ENCODE measurements around the gene SLC30A2. TPM values are rescaled to one million over a fixed set of nuclear protein-coding genes. Genes with fewer than 3 reads are reported as not detected.

The SLC30A2 gene
- total and polyA plus RNA-seq, 10 of the 15 experiments (the other 5 are each of a cell fraction or from before 2014, with no cell fraction given), result 0.13 TPM; not detected in 9

DNA sequence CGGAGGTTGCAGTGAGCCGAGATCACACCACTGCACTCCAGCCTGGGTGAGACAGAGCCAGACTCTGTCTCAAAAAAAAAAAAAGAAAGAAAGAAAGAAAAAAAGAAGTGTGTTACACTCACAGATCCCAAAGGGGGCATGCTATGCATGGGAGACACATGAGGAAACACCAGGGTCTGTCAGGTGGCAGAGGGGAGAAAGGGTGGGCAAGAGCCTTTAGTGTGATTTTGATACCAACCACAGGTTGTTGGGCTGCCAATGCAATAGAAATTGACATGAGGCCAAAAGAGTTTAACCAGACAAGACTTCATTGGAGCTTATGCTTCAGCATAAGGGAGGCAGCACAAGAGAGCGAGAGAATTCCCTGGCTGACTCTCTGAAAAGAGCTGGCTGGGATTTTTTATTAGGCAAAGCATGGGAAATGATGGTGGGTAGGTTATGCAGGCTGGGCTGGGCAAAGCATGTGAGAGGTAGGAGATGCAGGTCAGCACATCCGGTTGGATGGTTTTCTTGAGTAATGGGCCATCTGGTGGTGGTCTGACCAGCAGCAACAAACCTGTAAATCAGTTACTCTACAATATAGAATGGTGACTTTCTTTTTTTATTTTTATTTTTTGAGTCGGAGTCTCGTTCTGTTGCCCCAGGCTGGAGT lies 36.0 kb downstream of the SLC30A2 start:
- in situ Hi-C loops (cut with MboI) (no loop called here), intact Hi-C loops (cut with micrococcal nuclease; ENCODE audit: unreplicated experiment) (loop anchor here (10.0 kb wide), 1 partner anchor 185 kb away; no protein-coding TSS in a partner anchor)
- no TSS peak for BruUV-seq (replicated peaks)
- RAD21 ChIA-PET (ENCODE audit: unreplicated experiment), result interaction anchor here (2.0 kb wide), 1 partner anchor 114 kb away, joined by 5 read pairs; no protein-coding TSS in a partner anchor
- Histone ChIP-seq H3K27ac (ENCODE audit: control insufficient read depth, insufficient read depth) (no peak overlapping the region), H4K20me1 (ENCODE audit: control insufficient read depth, insufficient read depth) (no peaks in the 10 kb centered on the region), H3K9me3 (replicated peaks; ENCODE audit: control insufficient read depth, insufficient read depth, low read length) (no peaks in the 10 kb centered on the region), H3K36me3 (ENCODE audit: control insufficient read depth in 2 of 2, insufficient read depth in 2 of 2, low read length in 1 of 2) (no peaks in the 10 kb centered on the region), H3K79me2 (ENCODE audit: control insufficient read depth, insufficient read depth, low read length) (no peaks in the 10 kb centered on the region), H3K4me3 (no peak overlapping the region), H3K27me3 (replicated peaks in 1 of 2; ENCODE audit: control insufficient read depth in 2 of 2, insufficient read depth in 2 of 2, low read length in 1 of 2) (no peaks in the 10 kb centered on the region; a peak in 1 of 4 replicates), H3K9ac (ENCODE audit: control insufficient read depth, insufficient read depth, low read length) (no peak overlapping the region), H3K4me2 (ENCODE audit: control insufficient read depth, insufficient read depth) (no peak overlapping the region), H2AFZ (ENCODE audit: control insufficient read depth, low read depth, low read length) (no peak overlapping the region), H3K4me1 (ENCODE audit: control insufficient read depth, insufficient read depth, low read length) (no peaks in the 10 kb centered on the region)
- no peak for FAIRE-seq
- 59% methylated on average over 5 of the region's 6 CpGs for WGBS (ENCODE audit: insufficient coverage, insufficient replicate concordance, low lambda C conversion rate, missing lambda C conversion rate)
- peak; percentile 64 for ATAC-seq
- DNase-seq (ENCODE audit: low read depth, low spot score), result no peak
- POLR2A ChIA-PET, result no interaction called here
- TF ChIP-seq ZBTB11 (CRISPR knock-in tag; IDR thresholded peaks at IDR 0.05) (no peak), CTCF (IDR thresholded peaks at IDR 0.05 in 2 of 3, conservative IDR thresholded peaks at IDR 0.05 in 1 of 3; ENCODE audit: control insufficient read depth in 2 of 3, extremely low read depth in 1 of 3, insufficient read depth in 1 of 3, low read depth in 3 of 3, low read length in 3 of 3) (peak in 1 of 3 experiments; percentile 7; a peak in 1 of 6 replicates), RAD21 (IDR thresholded peaks at IDR 0.05; ENCODE audit: insufficient read depth, low read depth, low read length) (peak; percentile 10; the same call in 1 of the 2 replicates)
- CTCF ChIA-PET, result interaction anchor here (0.8 to 2.1 kb wide), 3 partner anchors 12 to 135 kb away, joined by 3 to 16 read pairs (median 3); partner anchors contain the start of gene PAFAH2
- SMC1A ChIA-PET (ENCODE audit: uncharacterized antibody, unreplicated experiment), result interaction anchor here (0.6 to 0.7 kb wide), 2 partner anchors 113 to 781 kb away, joined by 3 read pairs; no protein-coding TSS in a partner anchor
